ENCODE measurements around the gene LDB2. TPM values are rescaled to one million over a fixed set of nuclear protein-coding genes. Genes with fewer than 3 reads are reported as not detected.

Gene LDB2
- total RNA-seq, 1 experiment from 2014 or later: not detected

GRCh38 chr4:16684097-16684496 is 214.3 kb downstream of the LDB2 start:
- H4K20me1 ChIP-seq (ENCODE audit: insufficient read depth): no peaks in the 10 kb centered on the region
- H3K79me2 ChIP-seq (ENCODE audit: low read depth): no peaks in the 10 kb centered on the region
- H3K27ac ChIP-seq: no peak overlapping the region
- no peak overlapping the region for H3K4me3 ChIP-seq
- no peak overlapping the region for H2AFZ ChIP-seq
- no peak overlapping the region for H3K4me2 ChIP-seq
- TF ChIP-seq, protein P1, sequence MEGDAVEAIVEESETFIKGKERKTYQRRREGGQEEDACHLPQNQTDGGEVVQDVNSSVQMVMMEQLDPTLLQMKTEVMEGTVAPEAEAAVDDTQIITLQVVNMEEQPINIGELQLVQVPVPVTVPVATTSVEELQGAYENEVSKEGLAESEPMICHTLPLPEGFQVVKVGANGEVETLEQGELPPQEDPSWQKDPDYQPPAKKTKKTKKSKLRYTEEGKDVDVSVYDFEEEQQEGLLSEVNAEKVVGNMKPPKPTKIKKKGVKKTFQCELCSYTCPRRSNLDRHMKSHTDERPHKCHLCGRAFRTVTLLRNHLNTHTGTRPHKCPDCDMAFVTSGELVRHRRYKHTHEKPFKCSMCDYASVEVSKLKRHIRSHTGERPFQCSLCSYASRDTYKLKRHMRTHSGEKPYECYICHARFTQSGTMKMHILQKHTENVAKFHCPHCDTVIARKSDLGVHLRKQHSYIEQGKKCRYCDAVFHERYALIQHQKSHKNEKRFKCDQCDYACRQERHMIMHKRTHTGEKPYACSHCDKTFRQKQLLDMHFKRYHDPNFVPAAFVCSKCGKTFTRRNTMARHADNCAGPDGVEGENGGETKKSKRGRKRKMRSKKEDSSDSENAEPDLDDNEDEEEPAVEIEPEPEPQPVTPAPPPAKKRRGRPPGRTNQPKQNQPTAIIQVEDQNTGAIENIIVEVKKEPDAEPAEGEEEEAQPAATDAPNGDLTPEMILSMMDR (conservative IDR thresholded peaks at IDR 0.05): no peak
- no peak for DNase-seq
- H3K9me2 ChIP-seq (ENCODE audit: insufficient read depth): no peaks in the 10 kb centered on the region
- H3F3A ChIP-seq (ENCODE audit: insufficient read depth, low read depth): no peaks in the 10 kb centered on the region
- BruUV-seq (replicated peaks): no TSS peak
- ChIA-PET CTCF (no interaction called here), POLR2A (ENCODE audit: unreplicated experiment) (no interaction called here)
- intact Hi-C loops (cut with micrococcal nuclease; ENCODE audit: unreplicated experiment): no loop called here
- H3K27me3 ChIP-seq (ENCODE audit: insufficient read depth, low read depth): no peaks in the 10 kb centered on the region
- H3K9me3 ChIP-seq (ENCODE audit: insufficient read depth, low read depth): no peaks in the 10 kb centered on the region
- no peaks in the 10 kb centered on the region for H3K36me3 ChIP-seq (ENCODE audit: low read depth)
- no peaks in the 10 kb centered on the region for H3K4me1 ChIP-seq (replicated peaks; ENCODE audit: insufficient read depth)

- Histone ChIP-seq H3K27me3 (ENCODE audit: insufficient read depth, low read depth) (no peaks in the 10 kb centered on the region), H3K9me2 (ENCODE audit: insufficient read depth) (no peaks in the 10 kb centered on the region), H3K4me2 (no peak overlapping the region), H3K79me2 (ENCODE audit: low read depth) (no peaks in the 10 kb centered on the region), H3K27ac (no peak overlapping the region), H3K4me3 (no peak overlapping the region), H3F3A (ENCODE audit: insufficient read depth, low read depth) (no peaks in the 10 kb centered on the region), H3K9me3 (ENCODE audit: insufficient read depth, low read depth) (no peaks in the 10 kb centered on the region), H4K20me1 (ENCODE audit: insufficient read depth) (no peaks in the 10 kb centered on the region), H2AFZ (no peak overlapping the region), H3K36me3 (ENCODE audit: low read depth) (no peaks in the 10 kb centered on the region), H3K4me1 (replicated peaks; ENCODE audit: insufficient read depth) (no peaks in the 10 kb centered on the region)
- TF ChIP-seq, protein P1 (conservative IDR thresholded peaks at IDR 0.05): no peak
- no peak for TF ChIP-seq EZH2 (IDR thresholded peaks at IDR 0.05; ENCODE audit: low read depth)
- ChIA-PET POLR2A (ENCODE audit: unreplicated experiment) (no interaction called here), CTCF (no interaction called here)
- BruUV-seq (replicated peaks): no TSS peak
- DNase-seq: no peak
- intact Hi-C loops (cut with micrococcal nuclease; ENCODE audit: unreplicated experiment): no loop called here
These were observed 215.5 kb downstream of the LDB2 start for GRCh38 chr4:16682975-16683374.

DNA sequence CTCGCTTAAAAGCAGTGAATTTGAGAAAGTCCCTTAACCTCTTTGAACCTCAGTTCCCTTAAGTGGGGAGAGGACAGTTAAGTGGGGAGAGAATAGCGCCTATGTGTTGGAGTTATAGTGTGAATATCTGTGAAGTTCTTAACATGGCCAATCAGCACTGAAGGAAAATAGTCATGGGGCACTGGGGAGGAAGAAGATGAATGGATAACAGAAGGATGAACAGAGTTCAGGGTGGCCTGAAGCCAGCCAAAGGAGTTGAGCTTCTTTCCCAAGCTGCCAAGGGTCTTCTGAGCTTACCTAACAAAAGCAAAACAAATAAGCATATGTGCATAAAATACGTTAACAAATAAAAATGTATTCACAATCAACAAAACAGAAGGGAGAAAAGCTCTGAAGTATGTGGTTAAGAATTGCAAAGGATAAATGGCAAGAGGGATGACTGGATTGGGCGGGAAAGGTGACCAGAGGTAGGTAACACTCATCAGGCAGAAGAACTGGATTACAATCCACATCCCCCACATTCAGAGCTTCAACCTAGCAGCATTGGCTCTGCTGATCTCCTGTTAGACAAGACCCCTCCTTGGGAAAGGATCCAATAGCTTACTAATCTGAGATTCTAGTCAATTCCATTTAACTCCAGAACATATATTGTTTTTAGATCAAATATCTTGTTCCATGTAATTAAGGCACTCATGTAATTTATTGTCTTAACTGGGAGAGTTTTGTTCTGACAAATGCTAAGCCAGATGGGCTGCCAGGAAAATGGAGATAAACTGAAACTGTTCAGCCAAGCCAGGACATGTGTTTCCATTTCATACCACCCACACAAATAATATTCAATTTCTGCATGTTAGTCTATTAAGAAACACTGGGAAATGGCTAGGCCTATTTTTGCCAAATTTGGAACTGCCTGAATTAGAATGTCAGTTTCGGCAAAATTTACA is 221.2 kb downstream of the LDB2 start:
- Histone ChIP-seq H3K27ac (no peak overlapping the region), H4K20me1 (ENCODE audit: insufficient read depth) (no peaks in the 10 kb centered on the region), H3K4me3 (no peak overlapping the region), H3K9me2 (ENCODE audit: insufficient read depth) (no peaks in the 10 kb centered on the region), H3K27me3 (ENCODE audit: insufficient read depth, low read depth) (no peaks in the 10 kb centered on the region; the same call in 1 of the 2 replicates), H3K79me2 (ENCODE audit: low read depth) (no peaks in the 10 kb centered on the region), H3K36me3 (ENCODE audit: low read depth) (no peaks in the 10 kb centered on the region), H3K4me1 (replicated peaks; ENCODE audit: insufficient read depth) (no peaks in the 10 kb centered on the region), H3F3A (ENCODE audit: insufficient read depth, low read depth) (no peaks in the 10 kb centered on the region), H3K9me3 (ENCODE audit: insufficient read depth, low read depth) (no peaks in the 10 kb centered on the region), H2AFZ (no peak overlapping the region), H3K4me2 (no peak overlapping the region)
- no peak for DNase-seq
- POLR2A ChIA-PET (ENCODE audit: unreplicated experiment): no interaction called here
- intact Hi-C loops (cut with micrococcal nuclease; ENCODE audit: unreplicated experiment): no loop called here
- no peak for TF ChIP-seq EZH2 (IDR thresholded peaks at IDR 0.05; ENCODE audit: low read depth)
- TF ChIP-seq, protein P1 (conservative IDR thresholded peaks at IDR 0.05): no peak
- no TSS peak for BruUV-seq (replicated peaks)
- CTCF ChIA-PET: no interaction called here
